GM12878 (cell line): ENCODE data around the gene CD52. TPM values are rescaled to one million over a fixed set of nuclear protein-coding genes. Genes with fewer than 3 reads are reported as not detected.

Source experiments
- ATAC-seq: fragments of 200-7000 bp; cut with Tn5 transposase; 3 replicates; pipeline ENCODE4 v1.9.1; 2020; ENCODE audit warnings: mild to moderate bottlenecking, moderate library complexity
- BruUV-seq: library from RNA; stranded (reverse); fragments of 400-500 nt; replicated peaks from 2 replicates; lab custom pipeline; 2021; lab: Mats Ljungman, UMichigan
- CTCF ChIA-PET: fragments of 300-600 bp; sonication (Branson Sonifier 250); formaldehyde crosslinking; extraction: SDS; loops from one replicate; lab custom pipeline; 2021; ENCODE audit warnings: inconsistent platforms; lab: Yijun Ruan, JAX
- POLR2A ChIA-PET: fragments of 350-600 bp; formaldehyde crosslinking; extraction: SDS; loops from one replicate; lab custom pipeline; 2021; ENCODE audit warnings: inconsistent platforms; lab: Charles Lee
- RAD21 ChIA-PET: fragments of 300-600 bp; sonication (Branson Sonifier 250); formaldehyde crosslinking; loops from one replicate; lab custom pipeline; 2023; ENCODE audit warnings: antibody characterized with exemption; ENCODE audit not compliant: unreplicated experiment; lab: Charles Lee
- SMC1A ChIA-PET: fragments of 300-600 bp; sonication (Branson Sonifier 250); formaldehyde crosslinking; loops from one replicate; lab custom pipeline; 2023; ENCODE audit not compliant: unreplicated experiment, uncharacterized antibody; lab: Charles Lee
- DNase-seq: peaks from one replicate; pipeline ENCODE4 v3.0.0-alpha.2; 2011; ENCODE audit warnings: low read depth, low spot score
- FAIRE-seq: peaks from 3 replicates; lab custom pipeline; 2011; peaks lifted over from hg19 to GRCh38; lab: Jason Lieb, UNC
- H2AFZ ChIP-seq: 2 replicates; pipeline ENCODE4 v1.6.0; 2011; ENCODE audit warnings: low read depth, low read length, control low read depth; ENCODE audit not compliant: control insufficient read depth
- H3K27ac ChIP-seq: 2 replicates; pipeline ENCODE4 v1.5.1; 2011; ENCODE audit warnings: control low read depth; ENCODE audit not compliant: control insufficient read depth, insufficient read depth
- H3K27me3 ChIP-seq, 2 experiments: replicated peaks in 1 of 2; 2 replicates each; pipeline versions ENCODE4 v1.6.0 to v1.6.1; 2011; ENCODE audit warnings: low read length in 1 of 2; ENCODE audit not compliant: control insufficient read depth in 2 of 2, insufficient read depth in 2 of 2
- H3K36me3 ChIP-seq, 2 experiments: 2 replicates each; pipeline ENCODE4 v1.5.1; 2011; ENCODE audit warnings: low read length in 1 of 2; ENCODE audit not compliant: control insufficient read depth in 2 of 2, insufficient read depth in 2 of 2
- H3K4me1 ChIP-seq: 2 replicates; pipeline ENCODE4 v1.6.1; 2011; ENCODE audit warnings: mild to moderate bottlenecking, low read length, moderate library complexity, mixed read lengths; ENCODE audit not compliant: control insufficient read depth, insufficient read depth
- H3K4me2 ChIP-seq: 2 replicates; pipeline ENCODE4 v1.6.0; 2011; ENCODE audit warnings: control low read depth; ENCODE audit not compliant: control insufficient read depth, insufficient read depth
- H3K4me3 ChIP-seq: fragments of 200-600 bp; sonication (generic); 2 replicates; pipeline ENCODE4 v1.5.1; 2016
- H3K79me2 ChIP-seq: 2 replicates; pipeline ENCODE4 v1.6.0; 2011; ENCODE audit warnings: low read length; ENCODE audit not compliant: control insufficient read depth, insufficient read depth
- H3K9ac ChIP-seq: 2 replicates; pipeline ENCODE4 v1.8.0; 2011; ENCODE audit warnings: low read length, control low read depth, mixed read lengths; ENCODE audit not compliant: control insufficient read depth, insufficient read depth
- H3K9me3 ChIP-seq: replicated peaks from 3 replicates; pipeline ENCODE4 v1.5.1; 2011; ENCODE audit warnings: mild to moderate bottlenecking, low read length; ENCODE audit not compliant: control insufficient read depth, insufficient read depth
- H4K20me1 ChIP-seq: 2 replicates; pipeline ENCODE4 v1.6.0; 2011; ENCODE audit not compliant: control insufficient read depth, insufficient read depth
- CEBPZ ChIP-seq: fragments of 150-350 bp; IDR thresholded peaks from 2 replicates; pipeline ENCODE4 v1.6.1; 2016; ENCODE audit warnings: low read depth, low read length
- CHD4 ChIP-seq: fragments of 200-600 bp; sonication (generic); IDR thresholded peaks from 2 replicates; pipeline ENCODE4 v1.6.1; 2016; ENCODE audit warnings: mild to moderate bottlenecking
- DPF2 ChIP-seq: fragments of 450-650 bp; IDR thresholded peaks from 2 replicates; pipeline ENCODE4 v1.6.1; 2017; ENCODE audit warnings: mild to moderate bottlenecking
- FOXM1 ChIP-seq: IDR thresholded peaks from 2 replicates; pipeline ENCODE4 v1.6.1; 2012; ENCODE audit warnings: low read depth, mild to moderate bottlenecking, inconsistent platforms, low read length, moderate library complexity
- JUNB ChIP-seq: IDR thresholded peaks from 2 replicates; pipeline ENCODE4 v1.6.1; 2016; ENCODE audit warnings: antibody characterized with exemption, mild to moderate bottlenecking
- NFYA ChIP-seq: IDR thresholded peaks from 2 replicates; pipeline ENCODE4 v1.6.1; 2011; ENCODE audit warnings: low read depth, mild to moderate bottlenecking, low read length, improper control_type of control experiment, borderline replicate concordance
- PAX8 ChIP-seq: fragments of 450-650 bp; IDR thresholded peaks from 2 replicates; pipeline ENCODE4 v1.6.1; 2017; ENCODE audit warnings: mild to moderate bottlenecking, moderate library complexity
- SREBF2 ChIP-seq: IDR thresholded peaks from 2 replicates; pipeline ENCODE4 v1.6.1; 2012; ENCODE audit warnings: mild to moderate bottlenecking, low read length
- SRF ChIP-seq, 2 experiments: IDR thresholded peaks; 2 replicates each; pipeline ENCODE4 v1.6.1; 2011; ENCODE audit warnings: low read depth in 2 of 2, low read length in 2 of 2, mild to moderate bottlenecking in 1 of 2, moderate library complexity in 1 of 2
- TAF1 ChIP-seq: IDR thresholded peaks from 2 replicates; pipeline ENCODE4 v1.6.1; 2011; ENCODE audit warnings: mild to moderate bottlenecking, low read depth, low read length, borderline replicate concordance
- WGBS: methylation state at CpG from one replicate; pipeline ENCODE4 v1.1.6; 2016; ENCODE audit warnings: low lambda C conversion rate; ENCODE audit not compliant: insufficient replicate concordance, insufficient coverage; ENCODE audit errors: missing lambda C conversion rate; 5-methylcytosine and 5-hydroxymethylcytosine counted together
- in situ Hi-C: fragments of 300-500 bp; cut with MboI; formaldehyde crosslinking; loops from 9 replicates; pipeline ENCODE4 v1.14.3; 2018; ENCODE audit warnings: mixed read lengths
- intact Hi-C: fragments of 100-400 bp; cut with micrococcal nuclease; formaldehyde crosslinking; loops from one replicate; pipeline ENCODE4 v1.14.2; 2022; ENCODE audit not compliant: unreplicated experiment
- polyA plus RNA-seq, 11 experiments: library from polyadenylated mRNA; depleted of rRNA in 4 of 11; unstranded in 6 of 11; stranded (reverse) in 5 of 11; fragments of >200 nt; fragmentation: Nextera tagmentation in 4 of 11; fragmentation: Illumina TruSeq in 1 of 11; extraction: Ambion mirVana in 4 of 11; extraction: Trizol in 1 of 11; gene quantifications; 1 replicate in 1 of 11; 2 replicates in 10 of 11; pipeline versions ENCODE4 v1.2.1 to v1.2.3, GENCODE V29; 2011 to 2016; ENCODE audit warnings: inconsistent platforms in 2 of 11, missing spikeins in 2 of 11, low read depth in 1 of 11
- total RNA-seq, 4 experiments: library from RNA; depleted of rRNA in 3 of 4; stranded (reverse); fragments of >200 nt in 3 of 4; fragmentation: Illumina TruSeq in 1 of 4; extraction: Trizol in 1 of 4; gene quantifications; 2 replicates each; pipeline versions ENCODE4 v1.2.1 to v1.2.3, GENCODE V29; 2013 to 2021
- TF ChIP-seq, protein P1 (sequence below): fragments of 450-650 bp; IDR thresholded peaks from 2 replicates; pipeline ENCODE4 v1.6.1; 2017; ENCODE audit warnings: low read depth, mild to moderate bottlenecking, moderate library complexity

The CD52 gene
- total and polyA plus RNA-seq, 10 of the 15 experiments (the other 5 are each of a cell fraction or from before 2014, with no cell fraction given): 237 to 2,736 (median 532) TPM

GRCh38 chr1:26337206-26337535 lies 19.4 kb downstream of the CD52 start (continued):
- no peak for TF ChIP-seq TAF1
- no peak for TF ChIP-seq CEBPZ
- TF ChIP-seq SREBF2: no peak
- no peak for TF ChIP-seq DPF2
- no peak for TF ChIP-seq JUNB
- no peak for TF ChIP-seq FOXM1
- TF ChIP-seq SRF (IDR thresholded peaks at IDR 0.05; ENCODE audit: low read depth in 2 of 2, low read length in 2 of 2): no peak
- TF ChIP-seq NFYA: no peak
- no peak for TF ChIP-seq PAX8

DNA sequence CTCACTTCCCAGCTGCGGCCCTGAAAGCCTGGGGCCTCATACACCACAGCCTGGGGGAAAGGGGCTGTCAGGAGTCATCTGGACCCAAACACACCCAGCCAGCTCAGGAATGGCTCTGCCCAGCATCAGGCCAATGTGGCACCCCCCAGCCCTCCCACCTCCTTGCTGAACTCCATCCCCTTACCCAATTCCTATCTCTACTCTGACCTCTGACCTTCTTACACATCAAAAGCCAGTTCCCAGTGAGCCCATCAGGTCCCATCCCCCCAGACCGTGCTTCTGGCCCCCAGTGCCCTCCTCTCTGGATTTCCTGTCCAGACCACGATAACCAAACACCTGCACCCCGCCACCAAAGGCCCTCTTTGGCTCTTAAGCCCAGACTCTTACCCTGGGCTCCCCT lies 19.9 kb downstream of the CD52 start:
- CTCF ChIA-PET: interaction anchor here (1.4 kb wide), 1 partner anchor 53 kb away, joined by 6 read pairs; no protein-coding TSS in a partner anchor
- Histone ChIP-seq H3K4me3 (no peak overlapping the region), H2AFZ (no peak overlapping the region), H3K27me3 (peaks cover 0 to 6% of the 10 kb centered on the region in 2 experiments; a peak in 1 of 4 replicates), H3K4me1 (peaks cover 6% of the 10 kb centered on the region; the same call in 1 of the 2 replicates), H3K36me3 (no peaks in the 10 kb centered on the region), H3K9ac (no peak overlapping the region), H3K4me2 (no peak overlapping the region), H3K27ac (no peak overlapping the region), H3K79me2 (no peaks in the 10 kb centered on the region), H4K20me1 (no peaks in the 10 kb centered on the region), H3K9me3 (no peaks in the 10 kb centered on the region)
- WGBS: 51% methylated on average over 4 of the region's 4 CpGs
- ATAC-seq: no peak
- TF ChIP-seq, protein P1, sequence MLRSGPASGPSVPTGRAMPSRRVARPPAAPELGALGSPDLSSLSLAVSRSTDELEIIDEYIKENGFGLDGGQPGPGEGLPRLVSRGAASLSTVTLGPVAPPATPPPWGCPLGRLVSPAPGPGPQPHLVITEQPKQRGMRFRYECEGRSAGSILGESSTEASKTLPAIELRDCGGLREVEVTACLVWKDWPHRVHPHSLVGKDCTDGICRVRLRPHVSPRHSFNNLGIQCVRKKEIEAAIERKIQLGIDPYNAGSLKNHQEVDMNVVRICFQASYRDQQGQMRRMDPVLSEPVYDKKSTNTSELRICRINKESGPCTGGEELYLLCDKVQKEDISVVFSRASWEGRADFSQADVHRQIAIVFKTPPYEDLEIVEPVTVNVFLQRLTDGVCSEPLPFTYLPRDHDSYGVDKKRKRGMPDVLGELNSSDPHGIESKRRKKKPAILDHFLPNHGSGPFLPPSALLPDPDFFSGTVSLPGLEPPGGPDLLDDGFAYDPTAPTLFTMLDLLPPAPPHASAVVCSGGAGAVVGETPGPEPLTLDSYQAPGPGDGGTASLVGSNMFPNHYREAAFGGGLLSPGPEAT: no peak
- TF ChIP-seq CHD4: no peak
- SMC1A ChIA-PET: no interaction called here
- intact Hi-C loops: no loop called here
- FAIRE-seq: no peak
- POLR2A ChIA-PET: interaction anchor here (0.6 kb wide), 1 partner anchor 81 kb away, joined by 3 read pairs; no protein-coding TSS in a partner anchor
- no TSS peak for BruUV-seq
- in situ Hi-C loops: no loop called here
- no peak for DNase-seq
- RAD21 ChIA-PET: no interaction called here
